GM12878 (cell line): ENCODE results near the gene FDXR. TPM values are rescaled to one million over a fixed set of nuclear protein-coding genes. Genes with fewer than 3 reads are reported as not detected.

Experiments
- ATAC-seq: fragments of 200-7000 bp; cut with Tn5 transposase; 3 replicates; pipeline ENCODE4 v1.9.1; 2020; ENCODE audit warnings: mild to moderate bottlenecking, moderate library complexity
- BruUV-seq: library from RNA; stranded (reverse); fragments of 400-500 nt; replicated peaks from 2 replicates; lab custom pipeline; 2021; lab: Mats Ljungman, UMichigan
- CTCF ChIA-PET: fragments of 300-600 bp; sonication (Branson Sonifier 250); formaldehyde crosslinking; extraction: SDS; loops from one replicate; lab custom pipeline; 2021; ENCODE audit warnings: inconsistent platforms; lab: Yijun Ruan, JAX
- POLR2A ChIA-PET: fragments of 350-600 bp; formaldehyde crosslinking; extraction: SDS; loops from one replicate; lab custom pipeline; 2021; ENCODE audit warnings: inconsistent platforms; lab: Charles Lee
- RAD21 ChIA-PET: fragments of 300-600 bp; sonication (Branson Sonifier 250); formaldehyde crosslinking; loops from one replicate; lab custom pipeline; 2023; ENCODE audit warnings: antibody characterized with exemption; ENCODE audit not compliant: unreplicated experiment; lab: Charles Lee
- SMC1A ChIA-PET: fragments of 300-600 bp; sonication (Branson Sonifier 250); formaldehyde crosslinking; loops from one replicate; lab custom pipeline; 2023; ENCODE audit not compliant: unreplicated experiment, uncharacterized antibody; lab: Charles Lee
- DNase-seq: peaks from one replicate; pipeline ENCODE4 v3.0.0-alpha.2; 2011; ENCODE audit warnings: low read depth, low spot score
- FAIRE-seq: peaks from 3 replicates; lab custom pipeline; 2011; peaks lifted over from hg19 to GRCh38; lab: Jason Lieb, UNC
- H2AFZ ChIP-seq: 2 replicates; pipeline ENCODE4 v1.6.0; 2011; ENCODE audit warnings: low read depth, low read length, control low read depth; ENCODE audit not compliant: control insufficient read depth
- H3K27ac ChIP-seq: 2 replicates; pipeline ENCODE4 v1.5.1; 2011; ENCODE audit warnings: control low read depth; ENCODE audit not compliant: control insufficient read depth, insufficient read depth
- H3K27me3 ChIP-seq, 2 experiments: replicated peaks in 1 of 2; 2 replicates each; pipeline versions ENCODE4 v1.6.0 to v1.6.1; 2011; ENCODE audit warnings: low read length in 1 of 2; ENCODE audit not compliant: control insufficient read depth in 2 of 2, insufficient read depth in 2 of 2
- H3K36me3 ChIP-seq, 2 experiments: 2 replicates each; pipeline ENCODE4 v1.5.1; 2011; ENCODE audit warnings: low read length in 1 of 2; ENCODE audit not compliant: control insufficient read depth in 2 of 2, insufficient read depth in 2 of 2
- H3K4me1 ChIP-seq: 2 replicates; pipeline ENCODE4 v1.6.1; 2011; ENCODE audit warnings: mild to moderate bottlenecking, low read length, moderate library complexity, mixed read lengths; ENCODE audit not compliant: control insufficient read depth, insufficient read depth
- H3K4me2 ChIP-seq: 2 replicates; pipeline ENCODE4 v1.6.0; 2011; ENCODE audit warnings: control low read depth; ENCODE audit not compliant: control insufficient read depth, insufficient read depth
- H3K4me3 ChIP-seq: fragments of 200-600 bp; sonication (generic); 2 replicates; pipeline ENCODE4 v1.5.1; 2016
- H3K79me2 ChIP-seq: 2 replicates; pipeline ENCODE4 v1.6.0; 2011; ENCODE audit warnings: low read length; ENCODE audit not compliant: control insufficient read depth, insufficient read depth
- H3K9ac ChIP-seq: 2 replicates; pipeline ENCODE4 v1.8.0; 2011; ENCODE audit warnings: low read length, control low read depth, mixed read lengths; ENCODE audit not compliant: control insufficient read depth, insufficient read depth
- H3K9me3 ChIP-seq: replicated peaks from 3 replicates; pipeline ENCODE4 v1.5.1; 2011; ENCODE audit warnings: mild to moderate bottlenecking, low read length; ENCODE audit not compliant: control insufficient read depth, insufficient read depth
- H4K20me1 ChIP-seq: 2 replicates; pipeline ENCODE4 v1.6.0; 2011; ENCODE audit not compliant: control insufficient read depth, insufficient read depth
- CBFB ChIP-seq: IDR thresholded peaks from 2 replicates; pipeline ENCODE4 v1.6.1; 2016; ENCODE audit warnings: antibody characterized with exemption, low read depth
- CEBPB ChIP-seq, 2 experiments: fragments of 150-350 bp in 1 of 2; IDR thresholded peaks; 2 replicates each; pipeline ENCODE4 v1.6.1; 2012 to 2014; ENCODE audit warnings: low read depth in 2 of 2, low read length in 2 of 2, borderline replicate concordance in 1 of 2, inconsistent platforms in 1 of 2
- CHD4 ChIP-seq: fragments of 200-600 bp; sonication (generic); IDR thresholded peaks from 2 replicates; pipeline ENCODE4 v1.6.1; 2016; ENCODE audit warnings: mild to moderate bottlenecking
- ETV6 ChIP-seq, 2 experiments: fragments of 450-650 bp in 1 of 2; IDR thresholded peaks in 1 of 2; conservative IDR thresholded peaks in 1 of 2; 2 replicates each; pipeline ENCODE4 v1.6.1; 2014; ENCODE audit warnings: antibody characterized with exemption in 1 of 2, borderline replicate concordance in 1 of 2, low read depth in 1 of 2, mild to moderate bottlenecking in 1 of 2, moderate library complexity in 1 of 2
- HDAC2 ChIP-seq: fragments of 200-600 bp; sonication (generic); IDR thresholded peaks from 2 replicates; pipeline ENCODE4 v1.6.1; 2017
- HSF1 ChIP-seq: fragments of 150-350 bp; IDR thresholded peaks from 2 replicates; pipeline ENCODE4 v1.6.1; 2014; ENCODE audit warnings: mild to moderate bottlenecking, low read depth, low read length
- KAT2A ChIP-seq: conservative IDR thresholded peaks from 2 replicates; pipeline ENCODE4 v1.6.1; 2011; ENCODE audit warnings: low read depth, low read length; ENCODE audit not compliant: control insufficient read depth
- NFYB ChIP-seq: IDR thresholded peaks from 2 replicates; pipeline ENCODE4 v1.6.1; 2011; ENCODE audit warnings: low read depth, mild to moderate bottlenecking, low read length, improper control_type of control experiment, moderate library complexity; ENCODE audit not compliant: insufficient read depth
- RAD21 ChIP-seq: IDR thresholded peaks from 2 replicates; pipeline ENCODE4 v1.6.1; 2011; ENCODE audit warnings: mild to moderate bottlenecking, low read depth, low read length, moderate library complexity; ENCODE audit not compliant: insufficient read depth
- SP1 ChIP-seq: IDR thresholded peaks from one replicate; pipeline ENCODE4 v1.6.1; 2011; ENCODE audit warnings: low read depth, low read length
- WGBS: methylation state at CpG from one replicate; pipeline ENCODE4 v1.1.6; 2016; ENCODE audit warnings: low lambda C conversion rate; ENCODE audit not compliant: insufficient replicate concordance, insufficient coverage; ENCODE audit errors: missing lambda C conversion rate; 5-methylcytosine and 5-hydroxymethylcytosine counted together
- in situ Hi-C: fragments of 300-500 bp; cut with MboI; formaldehyde crosslinking; loops from 9 replicates; pipeline ENCODE4 v1.14.3; 2018; ENCODE audit warnings: mixed read lengths
- intact Hi-C: fragments of 100-400 bp; cut with micrococcal nuclease; formaldehyde crosslinking; loops from one replicate; pipeline ENCODE4 v1.14.2; 2022; ENCODE audit not compliant: unreplicated experiment
- polyA plus RNA-seq, 11 experiments: library from polyadenylated mRNA; depleted of rRNA in 4 of 11; unstranded in 6 of 11; stranded (reverse) in 5 of 11; fragments of >200 nt; fragmentation: Nextera tagmentation in 4 of 11; fragmentation: Illumina TruSeq in 1 of 11; extraction: Ambion mirVana in 4 of 11; extraction: Trizol in 1 of 11; gene quantifications; 1 replicate in 1 of 11; 2 replicates in 10 of 11; pipeline versions ENCODE4 v1.2.1 to v1.2.3, GENCODE V29; 2011 to 2016; ENCODE audit warnings: inconsistent platforms in 2 of 11, missing spikeins in 2 of 11, low read depth in 1 of 11
- total RNA-seq, 4 experiments: library from RNA; depleted of rRNA in 3 of 4; stranded (reverse); fragments of >200 nt in 3 of 4; fragmentation: Illumina TruSeq in 1 of 4; extraction: Trizol in 1 of 4; gene quantifications; 2 replicates each; pipeline versions ENCODE4 v1.2.1 to v1.2.3, GENCODE V29; 2013 to 2021
- TF ChIP-seq, protein P1 (sequence below): fragments of 450-650 bp; IDR thresholded peaks from 2 replicates; pipeline ENCODE4 v1.6.1; 2016; ENCODE audit warnings: mild to moderate bottlenecking

The FDXR gene
- total and polyA plus RNA-seq, 10 of the 15 experiments (the other 5 are each of a cell fraction or from before 2014, with no cell fraction given) = 0.85 to 162 (median 48.2) TPM

DNA sequence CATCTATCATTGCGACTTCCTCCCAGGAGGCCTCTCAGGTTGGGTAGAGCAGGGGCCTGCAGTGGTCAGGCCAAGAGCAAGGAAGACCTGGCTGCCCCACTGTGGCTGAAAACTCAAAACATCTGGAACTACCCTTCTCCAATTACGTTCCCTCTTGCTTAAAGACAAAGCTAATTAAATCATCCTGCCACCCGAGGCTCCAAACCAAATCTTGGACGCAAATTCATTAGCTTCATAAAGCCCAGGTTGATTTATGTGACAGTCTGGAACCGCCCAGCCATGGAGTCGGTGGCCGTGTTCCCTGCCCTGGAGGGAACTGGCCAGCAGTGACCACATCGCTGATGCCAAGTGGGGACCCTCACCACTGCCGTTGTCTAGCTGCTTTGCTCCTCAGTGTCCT, 34.5 kb downstream of the FDXR start:
- BruUV-seq = no TSS peak
- WGBS = 77% methylated on average over 9 of the region's 9 CpGs
- TF ChIP-seq ETV6 (conservative IDR thresholded peaks at IDR 0.05 in 1 of 2, IDR thresholded peaks at IDR 0.05 in 1 of 2; ENCODE audit: borderline replicate concordance in 1 of 2, low read depth in 1 of 2) (no peak), NFYB (no peak), HSF1 (no peak), CHD4 (no peak), CBFB (no peak), HDAC2 (no peak), SP1 (no peak), CEBPB (IDR thresholded peaks at IDR 0.05; ENCODE audit: borderline replicate concordance in 1 of 2, low read depth in 2 of 2, low read length in 2 of 2) (no peak), KAT2A (no peak), RAD21 (no peak)
- TF ChIP-seq, protein P1, sequence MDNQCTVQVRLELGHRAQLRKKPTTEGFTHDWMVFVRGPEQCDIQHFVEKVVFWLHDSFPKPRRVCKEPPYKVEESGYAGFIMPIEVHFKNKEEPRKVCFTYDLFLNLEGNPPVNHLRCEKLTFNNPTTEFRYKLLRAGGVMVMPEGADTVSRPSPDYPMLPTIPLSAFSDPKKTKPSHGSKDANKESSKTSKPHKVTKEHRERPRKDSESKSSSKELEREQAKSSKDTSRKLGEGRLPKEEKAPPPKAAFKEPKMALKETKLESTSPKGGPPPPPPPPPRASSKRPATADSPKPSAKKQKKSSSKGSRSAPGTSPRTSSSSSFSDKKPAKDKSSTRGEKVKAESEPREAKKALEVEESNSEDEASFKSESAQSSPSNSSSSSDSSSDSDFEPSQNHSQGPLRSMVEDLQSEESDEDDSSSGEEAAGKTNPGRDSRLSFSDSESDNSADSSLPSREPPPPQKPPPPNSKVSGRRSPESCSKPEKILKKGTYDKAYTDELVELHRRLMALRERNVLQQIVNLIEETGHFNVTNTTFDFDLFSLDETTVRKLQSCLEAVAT = no peak
- Histone ChIP-seq H3K79me2 (no peaks in the 10 kb centered on the region), H3K4me2 (no peak overlapping the region), H3K9ac (no peak overlapping the region), H3K36me3 (peaks cover 0 to 3% of the 10 kb centered on the region in 2 experiments; a peak in 1 of 4 replicates), H3K4me3 (no peak overlapping the region), H3K9me3 (no peaks in the 10 kb centered on the region), H3K27ac (no peak overlapping the region), H3K4me1 (peaks cover 16% of the 10 kb centered on the region), H2AFZ (no peak overlapping the region), H3K27me3 (no peaks in the 10 kb centered on the region), H4K20me1 (no peaks in the 10 kb centered on the region)
- CTCF ChIA-PET = interaction anchor here (0.6 to 1.3 kb wide), 2 partner anchors 118 to 124 kb away, joined by 3 read pairs; no protein-coding TSS in a partner anchor
- POLR2A ChIA-PET = no interaction called here
- FAIRE-seq (no peak), ATAC-seq (no peak), DNase-seq (no peak)
- SMC1A ChIA-PET = no interaction called here
- in situ Hi-C loops (no loop called here), intact Hi-C loops (no loop called here)
- RAD21 ChIA-PET = no interaction called here
